Ectodermal cell (in vitro differentiated cells): Measurements from ENCODE around the gene ST7L.
"Not testable (repeated sequence)": the region's sequence is repeated elsewhere in the genome, so short reads cannot be mapped to it uniquely, and the experiment has no call there.

ENCODE experiments used
- H3K27ac ChIP-seq: 2 replicates; pipeline ENCODE4 v1.7.0; 2013; ENCODE audit warnings: mild to moderate bottlenecking, low read depth, low read length; ENCODE audit not compliant: insufficient read depth, poor library complexity, severe bottlenecking
- H3K27me3 ChIP-seq: 2 replicates; pipeline ENCODE4 v1.7.0; 2013; ENCODE audit warnings: mild to moderate bottlenecking, low read length; ENCODE audit not compliant: insufficient read depth, control insufficient read depth, poor library complexity, severe bottlenecking
- H3K36me3 ChIP-seq: one replicate; pipeline ENCODE4 v1.7.0; 2013; ENCODE audit warnings: low read length; ENCODE audit not compliant: control insufficient read depth, insufficient read depth
- H3K4me1 ChIP-seq: one replicate; pipeline ENCODE4 v1.7.0; 2013; ENCODE audit warnings: low read length; ENCODE audit not compliant: control insufficient read depth, insufficient read depth
- H3K4me3 ChIP-seq: 2 replicates; pipeline ENCODE4 v1.7.0; 2013; ENCODE audit warnings: low read depth, low read length, control low read depth; ENCODE audit not compliant: insufficient read depth
- H3K9me3 ChIP-seq: 2 replicates; pipeline ENCODE4 v1.7.0; 2013; ENCODE audit warnings: mild to moderate bottlenecking, low read length, moderate library complexity; ENCODE audit not compliant: control insufficient read depth
- WGBS, 2 experiments: methylation state at CpG; one replicate each; pipeline ENCODE4 v1.1.7; 2013; ENCODE audit warnings: missing lambda C conversion rate in 2 of 2; 5-methylcytosine and 5-hydroxymethylcytosine counted together

ST7L gene

DNA sequence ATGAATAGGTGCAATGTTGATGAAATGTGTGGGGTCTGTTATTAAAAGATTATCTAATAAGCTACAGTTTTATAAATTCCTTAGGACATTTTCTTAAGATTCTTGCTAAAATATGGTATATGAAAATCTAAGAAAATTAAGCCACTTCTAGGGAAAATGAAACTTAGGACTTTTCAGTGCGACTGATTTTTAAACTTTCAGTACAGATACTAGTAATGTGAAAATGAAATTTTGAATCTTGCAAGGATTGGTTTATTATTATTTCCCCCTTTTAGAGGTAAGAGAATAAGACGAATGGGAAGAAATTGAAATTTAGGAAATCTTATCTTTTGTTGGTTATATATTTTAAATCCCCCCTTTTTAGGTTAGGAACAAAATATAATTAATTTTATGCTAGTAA, 17.1 kb upstream of the ST7L start:
- no peaks in the 10 kb centered on the region for H3K27me3 ChIP-seq
- H3K4me1 ChIP-seq: no peaks in the 10 kb centered on the region
- H3K36me3 ChIP-seq: no peaks in the 10 kb centered on the region
- WGBS, 2 experiments: 100% methylated on average over 1 to 2 of the region's 2 CpGs
- H3K4me3 ChIP-seq: no peak overlapping the region
- H3K27ac ChIP-seq: no peak overlapping the region
- no peaks in the 10 kb centered on the region for H3K9me3 ChIP-seq

DNA sequence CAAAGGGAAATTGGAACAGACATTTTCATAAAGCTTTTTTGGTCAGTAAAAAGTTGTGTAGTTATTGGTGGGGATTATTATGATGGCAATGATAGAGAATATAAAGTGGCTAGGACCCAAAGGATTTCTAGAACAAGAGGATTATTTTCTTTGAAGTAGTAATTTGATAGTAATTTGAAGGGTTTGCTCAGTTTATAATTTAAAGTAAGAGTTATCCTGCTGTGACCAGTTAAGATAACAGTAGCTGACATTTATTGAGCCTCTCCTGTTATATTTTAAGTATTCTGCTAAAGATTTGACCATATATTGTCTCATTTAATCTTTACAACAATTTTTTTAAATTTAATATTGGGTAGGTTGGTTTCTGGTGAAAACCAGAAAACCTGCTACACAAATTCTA, 15.4 kb upstream of the ST7L start:
- Histone ChIP-seq H3K27me3 (no peaks in the 10 kb centered on the region), H3K36me3 (no peaks in the 10 kb centered on the region), H3K9me3 (no peaks in the 10 kb centered on the region), H3K27ac (no peak overlapping the region), H3K4me1 (no peaks in the 10 kb centered on the region), H3K4me3 (no peak overlapping the region)

DNA sequence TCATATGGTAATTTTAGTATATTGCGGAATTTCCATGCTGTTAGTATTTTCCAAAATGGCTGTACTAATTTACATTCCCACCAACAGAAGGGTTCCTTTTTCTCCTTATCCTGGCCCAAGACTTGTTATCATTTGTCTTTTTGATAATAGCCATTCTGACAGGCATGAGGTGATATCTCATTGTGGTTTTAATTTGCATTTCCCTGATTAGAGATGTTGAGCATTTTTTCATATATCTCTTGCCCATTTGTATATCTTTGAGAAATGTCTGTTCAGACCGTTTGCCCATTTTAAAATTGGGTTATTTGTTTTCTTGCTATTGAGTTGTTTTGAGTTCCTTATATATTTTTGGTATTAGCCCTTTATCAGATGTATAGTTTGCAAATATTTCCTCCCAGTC, 14.7 kb upstream of the ST7L start:
- WGBS, 2 experiments: 80 to 93% methylated on average over 1 to 2 of the region's 2 CpGs
- no peak overlapping the region for H3K4me3 ChIP-seq
- H3K27me3 ChIP-seq: no peaks in the 10 kb centered on the region
- no peaks in the 10 kb centered on the region for H3K4me1 ChIP-seq
- no peak overlapping the region for H3K27ac ChIP-seq
- H3K36me3 ChIP-seq: no peaks in the 10 kb centered on the region
- H3K9me3 ChIP-seq: no peaks in the 10 kb centered on the region

DNA sequence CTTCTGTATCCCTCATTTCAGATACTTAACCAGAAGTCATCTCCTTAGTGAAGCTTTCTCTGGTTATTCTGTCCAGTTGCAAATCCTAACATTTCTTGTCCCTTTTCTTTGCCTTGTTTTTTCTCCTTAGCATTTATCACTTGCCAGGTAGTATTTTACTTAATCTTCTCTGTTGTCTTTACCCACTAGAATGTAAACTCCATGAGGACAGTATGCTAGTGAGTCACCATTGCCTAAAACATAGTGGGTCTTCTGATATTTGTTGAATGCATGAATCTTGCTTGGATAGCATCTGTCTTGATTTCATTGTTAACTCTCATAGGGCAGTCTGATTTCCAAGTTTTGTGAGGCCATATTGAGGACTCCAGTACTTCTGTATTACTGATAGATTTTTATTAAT, 10.3 kb upstream of the ST7L start:
- Histone ChIP-seq H3K36me3 (no peaks in the 10 kb centered on the region), H3K4me3 (no peak overlapping the region), H3K9me3 (no peaks in the 10 kb centered on the region), H3K27ac (no peak overlapping the region), H3K4me1 (no peaks in the 10 kb centered on the region), H3K27me3 (no peaks in the 10 kb centered on the region)

DNA sequence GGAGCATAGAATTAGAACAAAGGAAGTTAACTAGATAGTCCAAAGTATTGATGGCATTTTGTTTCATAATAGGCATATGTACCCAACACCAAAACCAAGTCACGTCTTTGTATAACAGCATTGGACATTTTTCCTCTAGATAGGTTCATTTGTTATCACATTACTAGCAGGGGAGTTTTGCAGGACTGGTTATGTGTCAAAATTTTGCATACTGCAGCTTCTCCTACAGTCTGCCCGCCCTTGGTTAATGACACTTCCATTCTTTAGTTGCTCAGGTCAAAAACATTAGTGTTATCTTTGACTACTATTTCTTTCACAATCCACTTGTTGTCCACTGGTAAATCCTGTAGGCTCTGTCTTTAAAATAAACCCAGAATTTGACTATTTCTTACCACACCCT, 9.6 kb upstream of the ST7L start:
- Histone ChIP-seq H3K27me3 (no peaks in the 10 kb centered on the region), H3K9me3 (no peaks in the 10 kb centered on the region), H3K4me3 (no peak overlapping the region), H3K27ac (no peak overlapping the region), H3K36me3 (no peaks in the 10 kb centered on the region), H3K4me1 (no peaks in the 10 kb centered on the region)
- 93 to 98% methylated on average over 2 of the region's 2 CpGs for WGBS, 2 experiments

DNA sequence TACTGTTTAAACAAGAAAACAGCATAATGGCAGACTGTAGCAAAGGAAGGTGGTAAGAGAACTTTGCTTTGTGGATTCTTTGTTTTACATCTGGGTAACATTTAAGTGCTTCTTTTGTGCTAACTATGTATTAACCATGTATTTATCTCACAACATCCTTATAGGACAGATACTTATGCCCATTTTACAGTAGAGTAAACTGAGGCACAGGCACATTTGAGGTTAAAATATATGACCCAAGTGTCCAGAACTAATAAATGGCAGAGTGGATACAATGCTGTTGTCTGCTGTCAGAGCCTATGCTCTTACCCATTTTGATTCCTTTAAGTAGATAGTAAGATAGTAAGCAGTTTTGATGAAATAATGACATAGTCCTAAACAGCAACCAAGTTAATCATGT, 7.9 kb upstream of the ST7L start:
- Histone ChIP-seq H3K27ac (no peak overlapping the region), H3K36me3 (no peaks in the 10 kb centered on the region), H3K27me3 (no peaks in the 10 kb centered on the region), H3K4me3 (no peak overlapping the region), H3K9me3 (no peaks in the 10 kb centered on the region), H3K4me1 (no peaks in the 10 kb centered on the region)

DNA sequence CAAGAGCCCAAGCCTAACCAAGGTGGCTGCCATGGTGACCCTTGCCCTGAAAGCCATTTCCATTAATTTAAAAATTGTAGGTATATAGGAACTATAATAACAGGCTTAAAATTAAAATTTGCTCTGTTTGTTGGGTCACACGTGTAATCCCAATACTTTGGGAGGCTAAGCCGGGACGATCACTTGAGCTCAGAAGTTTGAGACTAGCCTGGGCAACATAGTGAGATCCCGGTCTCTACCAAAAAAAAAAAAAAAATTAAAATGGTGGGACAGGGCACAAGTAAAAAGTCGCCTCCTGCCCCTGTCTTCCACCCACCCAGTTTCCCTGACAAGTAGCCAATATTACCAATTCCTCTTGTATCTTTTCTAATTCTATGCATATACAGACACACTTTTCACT, 7.3 kb upstream of the ST7L start:
- Histone ChIP-seq H3K27ac (no peak overlapping the region), H3K4me1 (no peaks in the 10 kb centered on the region), H3K9me3 (no peaks in the 10 kb centered on the region), H3K27me3 (no peaks in the 10 kb centered on the region), H3K4me3 (no peak overlapping the region), H3K36me3 (no peaks in the 10 kb centered on the region)
- WGBS, 2 experiments: 93 to 98% methylated on average over 5 of the region's 5 CpGs

DNA sequence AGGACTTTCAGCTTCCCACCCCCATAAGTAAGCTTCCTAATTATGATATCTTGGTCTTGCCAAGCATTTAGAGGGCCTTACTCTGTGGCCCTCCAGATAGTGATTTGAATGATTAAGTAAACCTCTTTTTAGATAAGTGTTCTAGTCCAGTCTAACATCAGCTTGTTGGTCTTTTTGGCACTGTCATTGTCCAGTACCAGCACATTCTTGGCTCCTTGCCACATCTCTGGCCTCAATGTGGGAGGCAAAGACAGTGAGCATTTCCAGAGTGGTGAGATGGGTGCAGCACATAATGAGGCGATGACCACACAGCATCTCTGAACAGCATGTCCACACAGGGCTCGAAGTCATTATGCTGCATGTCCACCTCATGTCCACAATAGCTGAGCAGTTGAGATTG, 6.8 kb upstream of the ST7L start:
- Histone ChIP-seq H3K27me3 (no peaks in the 10 kb centered on the region), H3K4me1 (no peaks in the 10 kb centered on the region), H3K9me3 (no peaks in the 10 kb centered on the region), H3K4me3 (no peak overlapping the region), H3K36me3 (no peaks in the 10 kb centered on the region), H3K27ac (no peak overlapping the region)
- WGBS, 2 experiments: 99 to 100% methylated on average over 2 of the region's 2 CpGs

DNA sequence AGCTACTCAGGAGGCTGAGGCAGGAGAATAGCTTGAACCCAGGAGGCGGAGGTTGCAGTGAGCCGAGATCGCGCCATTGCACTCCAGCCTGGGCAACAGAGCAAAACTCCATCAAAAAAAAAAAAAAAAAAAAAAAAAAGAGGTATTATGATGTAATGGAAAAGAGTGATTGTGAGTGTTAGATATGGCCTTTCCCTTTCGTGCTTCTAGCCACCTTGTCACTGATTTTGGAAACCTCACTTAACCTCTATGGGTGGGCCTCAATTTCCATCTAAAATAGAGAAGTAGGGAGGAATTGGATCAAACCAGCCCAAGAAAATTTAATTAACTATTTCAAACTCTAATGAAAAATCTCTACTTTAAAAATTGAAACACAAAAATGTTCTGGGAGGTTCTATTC, 5.6 kb upstream of the ST7L start:
- not testable (repeated sequence) for H3K9me3 ChIP-seq, H3K27ac ChIP-seq, H3K36me3 ChIP-seq, H3K27me3 ChIP-seq, H3K4me1 ChIP-seq, H3K4me3 ChIP-seq
- WGBS, 2 experiments: 96 to 100% methylated on average over 3 to 5 of the region's 5 CpGs

DNA sequence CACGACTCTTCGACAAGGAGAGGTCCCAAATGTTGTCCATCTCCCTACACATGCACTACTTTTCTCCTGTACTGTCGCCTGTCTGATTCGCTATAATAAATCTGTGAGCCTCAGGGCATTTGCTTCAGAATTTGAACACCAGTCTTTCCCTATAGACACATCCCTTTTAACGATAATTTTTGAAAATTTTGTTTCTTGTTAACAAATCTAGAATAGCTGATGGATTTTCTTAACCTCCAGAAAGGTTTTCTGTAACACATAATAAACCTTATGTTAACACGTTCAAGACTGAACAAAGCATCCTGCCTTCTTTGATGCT, 1.4 kb upstream of the ST7L start:
- Histone ChIP-seq H3K27ac (no peak overlapping the region), H3K9me3 (no peaks in the 10 kb centered on the region), H3K4me3 (peak overlapping the region; percentile 83), H3K36me3 (no peaks in the 10 kb centered on the region), H3K27me3 (no peaks in the 10 kb centered on the region), H3K4me1 (no peaks in the 10 kb centered on the region)
- WGBS, 2 experiments: 10% methylated on average over 5 to 6 of the region's 6 CpGs

DNA sequence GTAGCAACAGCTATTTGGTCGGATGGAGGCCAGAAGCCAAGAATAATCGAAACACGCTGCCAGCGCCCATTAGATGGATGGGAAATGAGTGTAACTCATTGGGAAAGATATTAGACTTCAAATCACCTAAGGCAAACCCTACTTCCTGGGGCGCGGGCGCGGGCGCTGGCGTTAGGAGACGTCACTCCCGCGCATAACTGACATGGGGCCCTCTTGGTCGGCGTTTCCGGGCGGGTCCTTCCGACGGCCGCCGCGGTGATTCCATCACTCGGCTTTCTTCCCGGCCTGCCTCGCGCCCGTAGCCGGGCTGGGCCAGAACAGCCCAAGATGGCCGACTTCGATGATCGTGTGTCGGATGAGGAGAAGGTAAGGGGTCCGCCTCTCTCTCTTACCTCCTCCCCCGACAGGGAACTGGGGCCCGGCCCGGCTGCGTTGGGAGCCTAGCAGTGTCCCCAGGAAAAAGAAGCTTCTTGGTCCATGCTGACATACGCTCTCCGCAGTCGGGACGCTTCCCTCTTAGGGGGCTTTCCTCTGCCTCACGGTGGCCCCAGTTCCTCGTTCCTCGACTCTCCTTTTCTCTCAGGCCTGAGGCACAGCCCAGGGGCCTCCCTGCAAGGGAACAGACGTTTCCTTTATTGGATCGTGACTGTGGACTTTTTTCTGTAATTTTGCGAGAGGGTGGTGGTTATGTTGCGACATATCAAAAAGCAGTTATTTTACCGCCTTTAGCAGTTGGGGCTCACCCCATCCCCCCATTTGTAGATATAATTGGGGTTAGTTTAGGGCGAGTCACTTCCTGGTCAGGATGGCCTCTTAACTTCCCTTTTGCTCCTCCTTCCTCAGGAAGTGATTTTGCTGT, 806 bp upstream of the ST7L start, which contains the start of gene CAPZA1:
Gene CAPZA1 (plus strand): TSS at position 315 of the 859 bp plus-strand sequence. CDS start 13 bp downstream, at position 328.
- H3K36me3 ChIP-seq: no peaks in the 10 kb centered on the region
- H3K9me3 ChIP-seq: no peaks in the 10 kb centered on the region
- H3K4me3 ChIP-seq: peak within 1 kb of the TSS; percentile 83
- H3K27ac ChIP-seq: peak within 1 kb of the TSS; percentile 94
- 0% methylated on average over 50 of the region's 50 CpGs for WGBS, 2 experiments
- no peaks in the 10 kb centered on the region for H3K27me3 ChIP-seq
- no peaks in the 10 kb centered on the region for H3K4me1 ChIP-seq
